T-cell (primary cell): ENCODE data around the gene MLLT11. TPM values are rescaled to one million over a fixed set of nuclear protein-coding genes. Genes with fewer than 3 reads are reported as not detected.

ENCODE experiments used
- ATAC-seq, 4 experiments: fragments of 200-7000 bp in 3 of 4; fragments of 150-1000 bp in 1 of 4; cut with Tn5 transposase; replicated peaks in 1 of 4; 1 replicate in 3 of 4; 2 replicates in 1 of 4; pipeline ENCODE4 v1.10.0; 2021; ENCODE audit warnings: moderate library complexity in 3 of 4, mild to moderate bottlenecking in 2 of 4, moderate number of reproducible peaks in 1 of 4
- CTCF ChIA-PET, 2 donors: fragments of 300-600 bp; sonication (Branson Sonifier 250); formaldehyde crosslinking; loops; one replicate each; lab custom pipeline; 2022; ENCODE audit warnings: antibody characterized with exemption in 2 of 2; lab: Charles Lee
- POLR2A ChIA-PET, 2 donors: fragments of 300-600 bp; sonication (Branson Sonifier 250); formaldehyde crosslinking; loops; one replicate each; lab custom pipeline; 2022; ENCODE audit warnings: antibody characterized with exemption in 2 of 2; lab: Charles Lee
- DNase-seq, 35 experiments: peaks; one replicate each; pipeline versions ENCODE4 v3.0.0 to v3.0.0-alpha.2; 2013 to 2023
- H3K27ac ChIP-seq: one replicate; pipeline ENCODE4 v1.5.1; 2013; ENCODE audit warnings: low read length
- H3K27me3 ChIP-seq, 2 experiments: replicated peaks in 1 of 2; 1 replicate in 1 of 2; 2 replicates in 1 of 2; pipeline versions ENCODE4 v1.6.1 to v1.7.0; 2013; ENCODE audit warnings: low read length in 1 of 2, mixed read lengths in 1 of 2; ENCODE audit not compliant: control insufficient read depth in 2 of 2, insufficient read depth in 2 of 2; ENCODE audit errors: extremely low read depth in 1 of 2
- H3K36me3 ChIP-seq, 2 donors: 1 replicate in 1 of 2; 2 replicates in 1 of 2; pipeline versions ENCODE4 v1.6.1 to v1.7.0; 2013; ENCODE audit warnings: low read length in 1 of 2; ENCODE audit not compliant: control insufficient read depth in 2 of 2, insufficient read depth in 1 of 2; ENCODE audit errors: extremely low read depth in 1 of 2
- H3K4me1 ChIP-seq, 2 experiments: 1 replicate in 1 of 2; 2 replicates in 1 of 2; pipeline versions ENCODE4 v1.6.1 to v1.7.0; 2013; ENCODE audit warnings: low read length in 2 of 2, mixed read lengths in 1 of 2; ENCODE audit not compliant: insufficient read depth in 2 of 2, control insufficient read depth in 1 of 2; ENCODE audit errors: extremely low read depth in 1 of 2
- H3K4me3 ChIP-seq, 2 donors: 1 replicate in 1 of 2; 2 replicates in 1 of 2; pipeline versions ENCODE4 v1.5.1 to v1.7.0; 2013; ENCODE audit warnings: mild to moderate bottlenecking in 2 of 2, low read length in 1 of 2, moderate library complexity in 1 of 2; ENCODE audit not compliant: control insufficient read depth in 1 of 2; ENCODE audit errors: extremely low read depth in 1 of 2
- H3K9me3 ChIP-seq: 2 replicates; pipeline ENCODE4 v1.7.0; 2013
- H3K27ac Mint-ChIP-seq, 2 donors: one replicate each; pipeline ENCODE4 v1.8.0; 2020 to 2021; ENCODE audit warnings: mild to moderate bottlenecking in 2 of 2, mixed read lengths in 2 of 2
- H3K27me3 Mint-ChIP-seq, 2 donors: one replicate each; pipeline ENCODE4 v1.8.0; 2021 to 2022; ENCODE audit warnings: mixed read lengths in 2 of 2
- H3K36me3 Mint-ChIP-seq: one replicate; pipeline ENCODE4 v1.8.0; 2021; ENCODE audit warnings: mixed read lengths
- H3K4me1 Mint-ChIP-seq, 3 donors: one replicate each; pipeline ENCODE4 v1.8.0; 2020 to 2022; ENCODE audit warnings: mixed read lengths in 3 of 3, mild to moderate bottlenecking in 1 of 3
- H3K4me3 Mint-ChIP-seq, 3 donors: one replicate each; pipeline ENCODE4 v1.8.0; 2020 to 2022; ENCODE audit warnings: mild to moderate bottlenecking in 3 of 3, mixed read lengths in 3 of 3, moderate library complexity in 3 of 3
- H3K9me3 Mint-ChIP-seq, 3 donors: one replicate each; pipeline ENCODE4 v1.8.0; 2020 to 2022; ENCODE audit warnings: mixed read lengths in 3 of 3
- WGBS: methylation state at CpG from one replicate; pipeline ENCODE4 v1.1.5; 2013; ENCODE audit warnings: missing lambda C conversion rate; ENCODE audit not compliant: insufficient coverage; 5-methylcytosine and 5-hydroxymethylcytosine counted together
- total RNA-seq, 35 experiments: library from RNA in 6 of 35; stranded (reverse) in 6 of 35; fragments of 120-200 nt in 1 of 35; gene quantifications; one replicate each; pipeline versions ENCODE4 v1.2.1 to v1.2.4 and lab custom pipeline; 2013 to 2026

Gene MLLT11
- total RNA-seq, 5 donors from 2014 or later (not counting 1 experiment from before 2014, with no cell fraction given) = 3.6 to 4.9 (median 3.9) TPM

DNA sequence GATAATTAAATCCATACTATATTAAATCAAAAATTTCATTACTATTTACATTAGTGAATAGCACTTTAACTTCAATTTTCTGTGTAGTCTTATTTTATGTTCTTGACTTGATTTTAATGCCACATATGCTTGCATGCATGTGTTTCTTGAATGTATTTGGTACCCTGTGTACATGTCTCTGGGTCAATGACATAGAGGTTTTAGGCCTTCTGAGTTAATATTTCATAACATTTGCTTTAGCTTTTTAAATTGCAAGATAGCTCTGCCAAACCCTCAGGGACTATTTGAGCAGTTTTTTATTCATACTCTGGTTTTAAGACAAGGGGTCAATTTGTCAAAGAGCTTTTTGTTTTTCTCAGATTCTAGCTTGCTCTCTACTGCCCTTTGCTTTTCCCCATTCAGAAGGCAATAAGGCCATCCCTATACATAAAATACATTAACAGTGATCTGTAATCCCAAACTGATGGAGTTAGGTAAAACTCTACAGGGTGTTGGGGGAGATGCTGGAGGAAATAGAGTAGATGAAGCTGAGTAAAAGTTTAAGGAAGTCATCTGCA, 5.0 kb downstream of the MLLT11 start:
- Mint-ChIP-seq H3K27me3 (no peaks in the 10 kb centered on the region), H3K4me3 (no peak overlapping the region), H3K27ac (peak overlapping the region in 1 of 2 donors; percentile 23), H3K36me3 (no peaks in the 10 kb centered on the region), H3K4me1 (peaks cover 15 to 25% (median 18%) of the 10 kb centered on the region in 3 donors), H3K9me3 (no peaks in the 10 kb centered on the region)
- Histone ChIP-seq H3K4me3 (no peak overlapping the region), H3K9me3 (no peaks in the 10 kb centered on the region), H3K36me3 (peaks cover 0 to 9% of the 10 kb centered on the region in 2 donors), H3K27ac (no peak overlapping the region), H3K4me1 (peaks cover 7 to 14% of the 10 kb centered on the region in 2 experiments), H3K27me3 (no peaks in the 10 kb centered on the region)
- ATAC-seq (no peak), DNase-seq (no peak)
- POLR2A ChIA-PET = interaction anchor here (0.5 to 1.0 kb wide), 5 partner anchors 8 to 574 kb away, joined by 3 to 6 read pairs (median 5); no protein-coding TSS in a partner anchor
- CTCF ChIA-PET = interaction anchor here (0.6 to 1.4 kb wide), 5 partner anchors 7 to 190 kb away, joined by 3 to 5 read pairs (median 3); no protein-coding TSS in a partner anchor

DNA sequence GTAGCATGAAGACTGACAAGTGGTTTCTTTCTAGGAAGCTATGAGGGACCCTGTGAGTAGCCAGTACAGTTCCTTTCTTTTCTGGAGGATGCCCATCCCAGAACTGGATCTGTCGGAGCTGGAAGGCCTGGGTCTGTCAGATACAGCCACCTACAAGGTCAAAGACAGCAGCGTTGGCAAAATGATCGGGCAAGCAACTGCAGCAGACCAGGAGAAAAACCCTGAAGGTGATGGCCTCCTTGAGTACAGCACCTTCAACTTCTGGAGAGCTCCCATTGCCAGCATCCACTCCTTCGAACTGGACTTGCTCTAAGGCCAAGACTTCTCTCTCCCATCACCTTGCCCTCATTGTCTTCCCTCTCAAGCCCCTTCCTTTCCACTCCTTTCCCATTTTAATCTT, 7.0 kb downstream of the MLLT11 start:
- H3K27ac Mint-ChIP-seq = peak overlapping the region in 1 of 2 donors; percentile 34
- Histone ChIP-seq H3K36me3 (peaks cover 0 to 9% of the 10 kb centered on the region in 2 donors), H3K27ac (no peak overlapping the region), H3K27me3 (no peaks in the 10 kb centered on the region), H3K4me3 (no peak overlapping the region), H3K9me3 (no peaks in the 10 kb centered on the region), H3K4me1 (peaks cover 3 to 22% of the 10 kb centered on the region in 2 experiments)
- no peak for ATAC-seq
- H3K9me3 Mint-ChIP-seq = no peaks in the 10 kb centered on the region
- no peak overlapping the region for H3K4me3 Mint-ChIP-seq
- DNase-seq = no peak
- WGBS = 100% methylated on average over 3 of the region's 4 CpGs
- H3K36me3 Mint-ChIP-seq = no peaks in the 10 kb centered on the region
- peaks cover 13 to 19% (median 19%) of the 10 kb centered on the region in 3 donors for H3K4me1 Mint-ChIP-seq
- POLR2A ChIA-PET = no interaction called here
- CTCF ChIA-PET = interaction anchor here in 1 of 2 donors (0.7 kb wide), 1 partner anchor 8 kb away, joined by 5 read pairs; no protein-coding TSS in a partner anchor
- no peaks in the 10 kb centered on the region for H3K27me3 Mint-ChIP-seq

GRCh38 chr1:151069103-151069486, 8.9 kb downstream of the MLLT11 start:
- ATAC-seq (no peak), DNase-seq (no peak)
- H3K9me3 ChIP-seq = no peaks in the 10 kb centered on the region
- H3K27ac Mint-ChIP-seq = peak overlapping the region; percentile 69 to 100
- H3K4me3 Mint-ChIP-seq = peak overlapping the region; percentile 94 to 97 (median 96)
- no peaks in the 10 kb centered on the region for H3K27me3 ChIP-seq
- no peaks in the 10 kb centered on the region for H3K27me3 Mint-ChIP-seq
- H3K4me1 ChIP-seq = peaks cover 3 to 24% of the 10 kb centered on the region in 2 experiments
- H3K36me3 Mint-ChIP-seq = peaks cover 3% of the 10 kb centered on the region
- H3K27ac ChIP-seq = no peak overlapping the region
- H3K4me3 ChIP-seq = no peak overlapping the region
- no peaks in the 10 kb centered on the region for H3K9me3 Mint-ChIP-seq
- peaks cover 22 to 28% (median 28%) of the 10 kb centered on the region in 3 donors for H3K4me1 Mint-ChIP-seq
- no CpG with 5 or more reads among the region's 5 CpGs for WGBS
- peaks cover 4 to 10% of the 10 kb centered on the region in 2 donors for H3K36me3 ChIP-seq
- ChIA-PET POLR2A (no interaction called here), CTCF (interaction anchor here in 1 of 2 donors (2.6 kb wide), 1 partner anchor 11 kb away, joined by 10 read pairs; no protein-coding TSS in a partner anchor)

DNA sequence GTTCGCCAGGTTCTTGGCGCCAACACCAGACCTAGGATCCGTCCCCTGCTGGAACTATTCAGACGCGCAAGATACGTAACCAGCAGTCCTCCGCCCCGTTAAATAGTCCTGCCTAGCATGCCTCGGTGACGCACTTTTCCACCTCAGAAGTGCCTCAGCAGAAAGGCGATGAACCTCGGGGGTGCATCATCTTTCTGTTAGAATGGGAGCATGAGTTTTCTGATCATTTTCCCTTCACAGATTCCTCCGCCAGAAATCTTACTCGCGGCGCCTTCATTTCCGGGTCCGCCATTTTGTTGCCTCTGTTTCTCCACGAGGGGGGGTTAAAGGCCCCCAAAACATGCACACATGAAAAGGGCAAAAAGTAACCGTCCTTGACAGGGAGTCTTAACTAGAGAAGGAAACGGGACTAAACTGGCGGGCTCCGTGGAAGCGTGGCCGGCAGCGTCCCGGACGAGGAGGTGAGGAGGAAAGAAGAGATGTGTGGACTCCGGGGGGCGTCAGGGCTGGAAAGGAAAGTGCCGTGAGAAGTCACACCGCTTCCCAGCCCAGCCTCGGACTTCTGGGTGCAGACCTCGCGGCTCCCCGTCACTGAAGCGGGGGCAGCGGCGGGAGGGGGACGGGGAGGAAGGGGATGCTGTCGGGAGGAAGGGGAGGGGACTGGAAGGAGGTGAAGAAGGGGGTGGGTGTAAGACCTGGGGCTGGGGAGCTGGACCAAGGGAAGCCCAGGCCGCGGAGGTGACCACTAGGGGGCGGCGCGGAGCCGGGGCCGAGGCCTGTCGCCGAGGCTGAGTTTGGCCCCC, 10.5 kb downstream of the MLLT11 start, which contains the start of gene GABPB2:
GABPB2 (plus strand) TSS at position 288 of the 803 bp plus-strand sequence. CDS start 17,429 bp downstream, outside the sequence.
- H3K27ac Mint-ChIP-seq = peak within 1 kb of the TSS; percentile 100
- H3K36me3 Mint-ChIP-seq = peaks cover 3% of the 10 kb centered on the region
- ATAC-seq (peak; percentile 81 to 85 (median 82)), DNase-seq (peak; percentile 68 to 93 (median 79))
- H3K9me3 ChIP-seq = no peaks in the 10 kb centered on the region
- ChIA-PET CTCF (interaction anchor here (0.6 to 2.6 kb wide), 12 partner anchors 10 to 491 kb away, joined by 3 to 10 read pairs (median 3); partner anchors contain the start of genes CDC42SE1 (in 1 of the 2), MINDY1 (in 1 of the 2), MLLT11 (in 1 of the 2) and TNFAIP8L2 (in 1 of the 2)), POLR2A (interaction anchor here in 1 of 2 donors (0.7 kb wide), 1 partner anchor 750 kb away, joined by 6 read pairs; no protein-coding TSS in a partner anchor)
- H3K27ac ChIP-seq = peak within 1 kb of the TSS; percentile 94
- no peaks in the 10 kb centered on the region for H3K9me3 Mint-ChIP-seq
- no peaks in the 10 kb centered on the region for H3K27me3 Mint-ChIP-seq
- peak within 1 kb of the TSS; percentile 94 to 97 (median 96) for H3K4me3 Mint-ChIP-seq
- H3K27me3 ChIP-seq = no peaks in the 10 kb centered on the region
- H3K4me1 Mint-ChIP-seq = peaks cover 24 to 30% (median 28%) of the 10 kb centered on the region in 3 donors
- H3K4me1 ChIP-seq = peaks cover 3 to 24% of the 10 kb centered on the region in 2 experiments
- H3K36me3 ChIP-seq = peaks cover 7 to 13% of the 10 kb centered on the region in 2 donors
- H3K4me3 ChIP-seq = peak within 1 kb of the TSS; percentile 87 to 98
- WGBS = 0% methylated on average over 26 of the region's 50 CpGs

DNA sequence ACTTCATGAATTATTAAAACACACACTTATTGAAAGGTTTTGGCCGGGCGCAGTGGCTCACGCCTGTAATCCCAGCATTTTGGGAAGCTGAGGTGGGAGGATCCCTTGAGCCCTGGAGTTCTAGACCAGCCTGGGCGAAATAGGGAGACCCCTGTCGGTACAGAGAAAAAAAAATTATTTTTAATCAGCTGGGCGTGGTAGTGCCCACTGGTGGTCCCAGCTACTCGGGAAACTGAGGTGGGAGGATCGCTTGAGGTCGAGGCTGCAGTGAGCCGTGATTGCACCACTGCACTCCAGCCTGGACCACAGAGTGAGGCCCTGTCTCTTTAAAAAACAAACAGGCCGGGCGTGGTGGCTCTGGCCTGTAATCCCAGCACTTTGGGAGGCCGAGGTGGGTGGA, 12.0 kb downstream of the MLLT11 start:
- no peak for ATAC-seq
- Mint-ChIP-seq H3K4me3 (peak overlapping the region; percentile 94 to 97 (median 96)), H3K36me3 (peaks cover 3% of the 10 kb centered on the region), H3K4me1 (peaks cover 28 to 31% (median 28%) of the 10 kb centered on the region in 3 donors), H3K27ac (peak overlapping the region; percentile 100), H3K27me3 (no peaks in the 10 kb centered on the region), H3K9me3 (no peaks in the 10 kb centered on the region)
- Histone ChIP-seq H3K9me3 (no peaks in the 10 kb centered on the region), H3K27me3 (no peaks in the 10 kb centered on the region), H3K27ac (no peak overlapping the region), H3K36me3 (peaks cover 7 to 8% of the 10 kb centered on the region in 2 donors), H3K4me3 (no peak overlapping the region), H3K4me1 (peaks cover 3 to 24% of the 10 kb centered on the region in 2 experiments)
- CTCF ChIA-PET = interaction anchor here (0.5 to 1.8 kb wide), 4 partner anchors 13 to 691 kb away, joined by 3 to 6 read pairs (median 4); partner anchors contain the start of genes CDC42SE1 (in 1 of the 2) and MRPL9 (in 1 of the 2)
- DNase-seq = no peak
- 100% methylated on average over 7 of the region's 13 CpGs for WGBS
- POLR2A ChIA-PET = interaction anchor here (0.5 to 0.7 kb wide), 3 partner anchors 13 to 460 kb away, joined by 4 to 14 read pairs (median 6); partner anchors contain the start of gene CDC42SE1 (in 1 of the 2)
